Right lobe of liver (tissue), 4 donors: ENCODE data around the gene ABI3.

ENCODE experiments used
- CTCF ChIP-seq, 4 donors: fragments of 200-600 bp in 3 of 4; fragments of 450-650 bp in 1 of 4; IDR thresholded peaks; one replicate each; pipeline versions ENCODE4 v1.5.1 to v1.8.0; 2016 to 2022; ENCODE audit warnings: antibody characterized with exemption in 4 of 4, mild to moderate bottlenecking in 2 of 4
- POLR2A ChIP-seq: fragments of 450-650 bp; IDR thresholded peaks from one replicate; pipeline ENCODE4 v1.6.1; 2017; ENCODE audit warnings: antibody characterized with exemption, mild to moderate bottlenecking
- donor health status: DM: no; HTN: no; CAD: no.
- donor health status: DM: no; HTN: no; CAD: no.
- donor health status: DM: no; HTN: yes; CAD: no.

DNA sequence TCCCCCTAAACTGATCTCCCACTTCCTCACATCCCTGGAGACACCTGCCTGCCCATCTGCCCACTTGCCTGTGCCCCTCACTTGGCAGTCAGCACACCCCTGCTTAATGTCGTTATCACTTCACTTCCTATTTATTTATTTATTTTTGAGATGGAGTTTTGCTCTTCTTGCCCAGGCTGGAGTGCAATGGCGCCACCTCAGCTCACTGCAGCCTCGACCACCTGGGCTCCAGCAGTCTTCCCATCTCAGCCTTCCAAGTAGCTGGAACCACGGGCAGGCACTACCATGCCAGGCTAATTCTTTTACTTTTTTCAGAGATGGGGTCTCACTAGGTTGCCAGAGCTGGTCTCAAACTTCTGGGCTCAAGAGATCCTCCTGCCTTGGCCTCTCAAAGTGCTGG, 43.6 kb downstream of the ABI3 start:
- TF ChIP-seq CTCF (IDR thresholded peaks at IDR 0.05), result no peak
- TF ChIP-seq POLR2A, result no peak
